ENCODE data around the gene CEACAM5.

GRCh38 chr19:41771410-41771809, 63.0 kb downstream of the CEACAM5 start:
- no peak for TF ChIP-seq CTCF (IDR thresholded peaks at IDR 0.05)
- TF ChIP-seq POLR2A (IDR thresholded peaks at IDR 0.05) = no peak
